GM19372 (cell line): ENCODE data around the gene ZNF140.

Experiments used
- ATAC-seq: cut with Tn5 transposase; IDR thresholded peaks from one replicate; pipeline ENCODE4 v1.9.1; 2021; ENCODE audit warnings: mild to moderate bottlenecking, low read depth, moderate library complexity; ENCODE audit not compliant: unreplicated experiment

Gene ZNF140

DNA sequence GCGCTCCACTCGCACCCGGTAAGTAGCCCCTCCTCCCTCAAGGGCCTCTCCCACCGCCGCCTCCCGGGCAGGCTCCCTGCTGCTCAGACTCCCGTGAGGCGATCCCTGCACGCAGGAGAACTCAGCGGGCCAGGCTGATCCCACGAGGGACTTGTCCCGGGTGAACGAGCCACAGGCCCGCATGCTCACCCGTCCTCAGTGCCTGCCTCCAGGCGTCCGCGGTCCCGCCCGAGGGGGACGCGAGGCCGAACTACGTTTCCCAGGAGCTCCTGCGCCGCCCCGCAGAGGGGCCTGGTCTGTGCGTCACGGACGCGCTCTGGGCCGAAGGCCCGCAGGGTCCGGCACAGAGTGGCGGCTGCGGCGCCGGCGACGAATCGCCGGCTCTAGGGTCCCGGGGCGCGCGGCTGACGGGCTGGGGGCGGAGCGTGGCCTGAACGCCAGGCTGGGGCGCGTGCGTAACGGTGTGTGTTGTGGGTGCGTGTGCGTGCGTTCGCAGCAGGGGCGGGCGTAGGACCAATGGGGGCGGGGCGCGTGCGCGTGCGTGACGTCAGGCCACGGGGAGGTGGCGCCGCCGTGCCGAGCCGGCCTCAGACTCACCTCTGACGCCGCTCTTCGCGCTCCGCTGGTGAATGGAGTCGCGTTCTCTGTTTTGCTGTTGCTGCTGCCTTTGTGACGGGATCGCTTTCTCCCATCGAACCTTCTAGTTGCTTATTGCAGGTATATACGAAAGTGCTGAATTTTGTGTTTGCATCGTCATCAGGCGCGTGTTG lies 49.5 kb downstream of the ZNF140 start, which contains the start of the genes ZNF10 and ZNF891:
ZNF10 (plus strand) TSS at position 590 of the 770 bp plus-strand sequence. CDS start 13,866 bp downstream, outside the sequence.
ZNF891 (minus strand) TSS at position 237 of the 770 bp plus-strand sequence. CDS start 8,356 bp downstream, outside the sequence.
- ATAC-seq = peak; percentile 88

DNA sequence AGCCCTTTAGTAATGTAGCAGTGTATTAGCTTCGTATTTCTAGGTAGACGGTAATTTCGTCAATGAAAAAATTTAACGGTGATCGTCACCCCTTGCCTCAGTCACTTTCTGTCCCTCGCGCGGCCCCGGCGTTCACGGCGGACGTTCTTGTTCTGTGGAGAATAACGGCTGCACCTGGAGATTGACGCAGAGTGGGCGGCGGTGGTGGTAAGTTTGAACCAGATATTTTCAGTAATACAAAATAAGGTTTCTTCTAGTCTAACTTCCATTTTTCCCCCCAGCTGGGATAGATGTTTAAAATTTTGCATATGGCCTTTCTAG lies 50.0 kb downstream of the ZNF140 start:
- no peak for ATAC-seq

DNA sequence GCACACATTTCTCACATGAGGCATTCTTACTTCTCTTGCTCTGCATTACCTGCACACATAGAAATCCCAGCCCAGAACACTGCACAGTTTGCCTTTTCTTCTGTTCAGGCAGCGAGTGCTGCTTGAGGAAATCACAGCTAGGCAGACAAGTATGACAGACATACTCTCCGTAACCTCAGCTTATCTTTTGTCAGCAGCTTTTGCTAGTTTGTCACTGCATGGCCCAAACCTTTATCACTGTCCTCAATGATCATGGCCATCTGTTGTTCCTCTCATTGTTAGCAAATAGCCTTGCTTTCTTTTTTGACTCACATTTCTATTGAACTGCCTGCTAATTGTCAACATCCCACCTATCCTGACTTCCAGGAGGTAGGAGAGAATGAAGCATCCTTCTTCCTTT lies 55.0 kb downstream of the ZNF140 start:
- ATAC-seq = no peak

DNA sequence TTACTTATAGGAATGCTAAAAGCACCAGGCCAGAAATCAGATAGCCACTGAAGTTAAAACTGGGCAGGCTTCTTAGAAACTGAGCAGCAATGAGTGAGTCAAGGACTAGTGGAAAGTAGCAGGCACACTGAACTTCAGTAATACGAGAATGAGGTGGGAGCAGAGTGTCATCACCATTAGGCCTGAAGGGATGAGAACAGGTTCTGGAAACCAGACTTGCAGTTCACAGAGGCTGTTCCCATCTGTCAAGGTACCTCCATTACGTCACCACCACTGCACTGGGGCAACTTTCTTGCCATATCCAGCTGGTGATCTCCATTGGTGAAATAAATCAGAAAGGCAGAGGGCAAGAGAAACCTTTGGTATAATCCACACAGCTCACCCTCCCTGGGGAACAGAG lies 65.3 kb downstream of the ZNF140 start:
- ATAC-seq = no peak

DNA sequence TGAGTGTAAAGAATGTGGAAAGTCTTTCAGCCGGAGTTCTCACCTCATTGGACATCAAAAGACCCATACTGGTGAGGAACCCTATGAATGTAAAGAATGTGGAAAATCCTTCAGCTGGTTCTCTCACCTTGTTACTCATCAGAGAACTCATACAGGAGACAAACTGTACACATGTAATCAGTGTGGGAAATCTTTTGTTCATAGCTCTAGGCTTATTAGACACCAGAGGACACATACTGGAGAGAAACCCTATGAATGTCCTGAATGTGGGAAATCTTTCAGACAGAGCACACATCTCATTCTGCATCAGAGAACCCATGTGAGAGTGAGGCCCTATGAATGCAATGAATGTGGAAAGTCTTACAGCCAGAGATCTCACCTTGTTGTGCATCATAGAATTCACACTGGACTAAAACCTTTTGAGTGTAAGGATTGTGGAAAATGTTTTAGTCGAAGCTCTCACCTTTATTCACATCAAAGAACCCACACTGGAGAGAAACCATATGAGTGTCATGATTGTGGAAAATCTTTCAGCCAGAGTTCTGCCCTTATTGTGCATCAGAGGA lies 75.5 kb downstream of the ZNF140 start:
- no peak for ATAC-seq
